HepG2 (cell line): ENCODE measurements around the gene PXDC1. TPM values are rescaled to one million over a fixed set of nuclear protein-coding genes. Genes with fewer than 3 reads are reported as not detected.

Experiments
- HOXA9 ChIP-seq: sonication (generic); formaldehyde crosslinking; IDR thresholded peaks from 2 replicates; pipeline ENCODE4 v1.8.1; 2022; ENCODE audit warnings: missing genetic modification reagents, mild to moderate bottlenecking, moderate library complexity, borderline replicate concordance
- KLF16 ChIP-seq, 2 experiments: sonication (generic) in 1 of 2; formaldehyde crosslinking in 1 of 2; IDR thresholded peaks; 2 replicates each; pipeline versions ENCODE4 v1.6.1 to v1.8.0; 2016 to 2023; ENCODE audit warnings: missing genetic modification reagents in 2 of 2, missing compliant biosample characterization in 1 of 2
- MTF2 ChIP-seq: sonication (generic); formaldehyde crosslinking; IDR thresholded peaks from 2 replicates; pipeline ENCODE4 v1.5.0; 2020; ENCODE audit warnings: missing genetic modification reagents, borderline replicate concordance
- SMC3 ChIP-seq: IDR thresholded peaks from 2 replicates; pipeline ENCODE4 v1.6.1; 2011; ENCODE audit warnings: low read length, improper control_type of control experiment
- SNAPC2 ChIP-seq: sonication (generic); formaldehyde crosslinking; IDR thresholded peaks from 2 replicates; pipeline ENCODE4 v1.8.1; 2022; ENCODE audit warnings: mild to moderate bottlenecking, missing genetic modification reagents
- SOX13 ChIP-seq, 3 experiments: fragments of 450-650 bp in 1 of 3; sonication (generic) in 1 of 3; formaldehyde crosslinking in 1 of 3; IDR thresholded peaks in 2 of 3; conservative IDR thresholded peaks in 1 of 3; 2 replicates each; pipeline versions ENCODE4 v1.5.0 to v1.6.1; 2016 to 2020; ENCODE audit warnings: antibody characterized with exemption in 1 of 3, mild to moderate bottlenecking in 1 of 3, missing compliant biosample characterization in 1 of 3, missing genetic modification reagents in 1 of 3, moderate library complexity in 1 of 3
- TARDBP ChIP-seq: sonication (generic); formaldehyde crosslinking; IDR thresholded peaks from 2 replicates; pipeline ENCODE4 v1.8.0; 2022; ENCODE audit warnings: mild to moderate bottlenecking, missing genetic modification reagents
- ZFP36L1 ChIP-seq: sonication (generic); formaldehyde crosslinking; IDR thresholded peaks from 2 replicates; pipeline ENCODE4 v1.8.0; 2022; ENCODE audit warnings: mild to moderate bottlenecking, missing genetic modification reagents, moderate library complexity
- ZKSCAN5 ChIP-seq: sonication (generic); formaldehyde crosslinking; IDR thresholded peaks from 2 replicates; pipeline ENCODE4 v1.5.1; 2020; ENCODE audit warnings: mild to moderate bottlenecking, missing genetic modification reagents
- ZMAT3 ChIP-seq: sonication (generic); formaldehyde crosslinking; conservative IDR thresholded peaks from 2 replicates; pipeline ENCODE4 v1.7.0; 2021; ENCODE audit warnings: missing genetic modification reagents
- ZNF230 ChIP-seq: sonication (generic); formaldehyde crosslinking; IDR thresholded peaks from 2 replicates; pipeline ENCODE4 v1.4.0; 2020; ENCODE audit warnings: mild to moderate bottlenecking, missing genetic modification reagents
- ZNF264 ChIP-seq: sonication (generic); formaldehyde crosslinking; IDR thresholded peaks from 2 replicates; pipeline ENCODE4 v1.4.0; 2020; ENCODE audit warnings: missing genetic modification reagents
- ZNF33B ChIP-seq: sonication (generic); formaldehyde crosslinking; IDR thresholded peaks from 2 replicates; pipeline ENCODE4 v1.5.1; 2020; ENCODE audit warnings: mild to moderate bottlenecking, missing genetic modification reagents
- ZNF501 ChIP-seq: sonication (generic); formaldehyde crosslinking; IDR thresholded peaks from 2 replicates; pipeline ENCODE4 v1.5.1; 2020; ENCODE audit warnings: mild to moderate bottlenecking, moderate library complexity, missing genetic modification reagents
- ZNF570 ChIP-seq: sonication (generic); formaldehyde crosslinking; IDR thresholded peaks from 2 replicates; pipeline ENCODE4 v1.4.0; 2020; ENCODE audit warnings: mild to moderate bottlenecking, missing genetic modification reagents, borderline replicate concordance
- ZNF782 ChIP-seq: sonication (generic); formaldehyde crosslinking; IDR thresholded peaks from 2 replicates; pipeline ENCODE4 v1.4.0; 2020; ENCODE audit warnings: missing genetic modification reagents, mild to moderate bottlenecking, borderline replicate concordance
- polyA plus RNA-seq, 8 experiments: library from polyadenylated mRNA; depleted of rRNA in 3 of 8; stranded (reverse) in 7 of 8; unstranded in 1 of 8; fragments of >200 nt; fragmentation: Illumina TruSeq in 4 of 8; extraction: Trizol in 4 of 8; gene quantifications; 2 replicates each; pipeline versions ENCODE4 v1.2.1 to v1.2.3, GENCODE V29; 2011 to 2016; ENCODE audit warnings: low read depth in 4 of 8, missing spikeins in 1 of 8, mixed read lengths in 1 of 8; ENCODE audit not compliant: insufficient read depth in 1 of 8
- total RNA-seq, 5 experiments: library from RNA; depleted of rRNA; stranded (reverse); fragments of >200 nt; fragmentation: Illumina TruSeq; extraction: Trizol; gene quantifications; 2 replicates each; pipeline ENCODE4 v1.2.3, GENCODE V29; 2016; ENCODE audit warnings: low read depth in 1 of 5
- TF ChIP-seq, protein P1 (sequence below): IDR thresholded peaks from 2 replicates; pipeline ENCODE4 v1.6.1; 2016; ENCODE audit warnings: missing genetic modification reagents, missing compliant biosample characterization
- TF ChIP-seq, protein P2 (sequence below): sonication (generic); formaldehyde crosslinking; IDR thresholded peaks from 2 replicates; pipeline ENCODE4 v1.4.0; 2020; ENCODE audit warnings: missing genetic modification reagents
- TF ChIP-seq, protein P3 (sequence below): sonication (generic); formaldehyde crosslinking; IDR thresholded peaks from 2 replicates; pipeline ENCODE4 v1.4.0; 2020; ENCODE audit warnings: missing genetic modification reagents
- TF ChIP-seq, protein P4 (sequence below): IDR thresholded peaks from 2 replicates; pipeline ENCODE4 v1.6.1; 2016; ENCODE audit warnings: low read depth
- TF ChIP-seq, protein P5 (sequence below): sonication (generic); formaldehyde crosslinking; IDR thresholded peaks from 2 replicates; pipeline ENCODE4 v1.5.0; 2020; ENCODE audit warnings: mild to moderate bottlenecking, missing genetic modification reagents

The PXDC1 gene
- total and polyA plus RNA-seq, 2 of the 13 experiments (the other 11 are each of a cell fraction or from before 2014, with no cell fraction given): 32.4 to 34.7 TPM

DNA sequence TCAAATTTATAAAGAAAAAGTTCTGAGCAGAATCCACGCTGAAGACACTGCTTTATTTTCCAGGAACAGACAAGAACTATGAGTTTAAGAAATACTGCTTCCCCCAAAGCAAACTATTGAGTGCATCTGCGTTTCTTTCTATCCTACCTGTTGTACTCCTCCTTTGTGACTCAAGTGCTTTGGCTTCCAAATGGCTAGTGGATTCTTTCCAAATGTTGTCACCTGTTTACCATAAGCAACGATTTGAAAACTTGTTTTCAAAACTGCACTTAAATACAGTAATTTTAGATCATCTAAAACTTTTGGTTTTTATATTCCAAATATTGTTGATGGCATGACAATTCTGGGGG, 9.5 kb downstream of the PXDC1 start (continued):
- TF ChIP-seq, protein P1, sequence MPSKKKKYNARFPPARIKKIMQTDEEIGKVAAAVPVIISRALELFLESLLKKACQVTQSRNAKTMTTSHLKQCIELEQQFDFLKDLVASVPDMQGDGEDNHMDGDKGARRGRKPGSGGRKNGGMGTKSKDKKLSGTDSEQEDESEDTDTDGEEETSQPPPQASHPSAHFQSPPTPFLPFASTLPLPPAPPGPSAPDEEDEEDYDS (CRISPR knock-in tag): no peak
- TF ChIP-seq SNAPC2 (CRISPR knock-in tag) (0 out of 2 replicates have a peak, but pooled peaks have one; percentile 1), KLF16 (CRISPR knock-in tag; IDR thresholded peaks at IDR 0.05) (no peak), TARDBP (CRISPR knock-in tag) (no peak), ZMAT3 (CRISPR knock-in tag) (0 out of 2 replicates have a peak, but pooled peaks have one; percentile 12), ZNF501 (CRISPR knock-in tag) (no peak), HOXA9 (CRISPR knock-in tag) (no peak), ZFP36L1 (CRISPR knock-in tag) (no peak), ZNF264 (CRISPR knock-in tag) (no peak), ZNF230 (CRISPR knock-in tag) (no peak), MTF2 (CRISPR knock-in tag) (no peak), ZNF570 (CRISPR knock-in tag) (no peak), ZKSCAN5 (CRISPR knock-in tag) (no peak), SOX13 (IDR thresholded peaks at IDR 0.05) (no peak), SOX13 (CRISPR knock-in tag; conservative IDR thresholded peaks at IDR 0.05 in 1 of 2, IDR thresholded peaks at IDR 0.05 in 1 of 2) (no peak), ZNF782 (CRISPR knock-in tag) (no peak), SMC3 (no peak), ZNF33B (CRISPR knock-in tag) (no peak)
- TF ChIP-seq, protein P2, sequence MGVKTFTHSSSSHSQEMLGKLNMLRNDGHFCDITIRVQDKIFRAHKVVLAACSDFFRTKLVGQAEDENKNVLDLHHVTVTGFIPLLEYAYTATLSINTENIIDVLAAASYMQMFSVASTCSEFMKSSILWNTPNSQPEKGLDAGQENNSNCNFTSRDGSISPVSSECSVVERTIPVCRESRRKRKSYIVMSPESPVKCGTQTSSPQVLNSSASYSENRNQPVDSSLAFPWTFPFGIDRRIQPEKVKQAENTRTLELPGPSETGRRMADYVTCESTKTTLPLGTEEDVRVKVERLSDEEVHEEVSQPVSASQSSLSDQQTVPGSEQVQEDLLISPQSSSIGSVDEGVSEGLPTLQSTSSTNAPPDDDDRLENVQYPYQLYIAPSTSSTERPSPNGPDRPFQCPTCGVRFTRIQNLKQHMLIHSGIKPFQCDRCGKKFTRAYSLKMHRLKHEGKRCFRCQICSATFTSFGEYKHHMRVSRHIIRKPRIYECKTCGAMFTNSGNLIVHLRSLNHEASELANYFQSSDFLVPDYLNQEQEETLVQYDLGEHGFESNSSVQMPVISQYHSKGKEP (CRISPR knock-in tag): no peak
- TF ChIP-seq, protein P3, sequence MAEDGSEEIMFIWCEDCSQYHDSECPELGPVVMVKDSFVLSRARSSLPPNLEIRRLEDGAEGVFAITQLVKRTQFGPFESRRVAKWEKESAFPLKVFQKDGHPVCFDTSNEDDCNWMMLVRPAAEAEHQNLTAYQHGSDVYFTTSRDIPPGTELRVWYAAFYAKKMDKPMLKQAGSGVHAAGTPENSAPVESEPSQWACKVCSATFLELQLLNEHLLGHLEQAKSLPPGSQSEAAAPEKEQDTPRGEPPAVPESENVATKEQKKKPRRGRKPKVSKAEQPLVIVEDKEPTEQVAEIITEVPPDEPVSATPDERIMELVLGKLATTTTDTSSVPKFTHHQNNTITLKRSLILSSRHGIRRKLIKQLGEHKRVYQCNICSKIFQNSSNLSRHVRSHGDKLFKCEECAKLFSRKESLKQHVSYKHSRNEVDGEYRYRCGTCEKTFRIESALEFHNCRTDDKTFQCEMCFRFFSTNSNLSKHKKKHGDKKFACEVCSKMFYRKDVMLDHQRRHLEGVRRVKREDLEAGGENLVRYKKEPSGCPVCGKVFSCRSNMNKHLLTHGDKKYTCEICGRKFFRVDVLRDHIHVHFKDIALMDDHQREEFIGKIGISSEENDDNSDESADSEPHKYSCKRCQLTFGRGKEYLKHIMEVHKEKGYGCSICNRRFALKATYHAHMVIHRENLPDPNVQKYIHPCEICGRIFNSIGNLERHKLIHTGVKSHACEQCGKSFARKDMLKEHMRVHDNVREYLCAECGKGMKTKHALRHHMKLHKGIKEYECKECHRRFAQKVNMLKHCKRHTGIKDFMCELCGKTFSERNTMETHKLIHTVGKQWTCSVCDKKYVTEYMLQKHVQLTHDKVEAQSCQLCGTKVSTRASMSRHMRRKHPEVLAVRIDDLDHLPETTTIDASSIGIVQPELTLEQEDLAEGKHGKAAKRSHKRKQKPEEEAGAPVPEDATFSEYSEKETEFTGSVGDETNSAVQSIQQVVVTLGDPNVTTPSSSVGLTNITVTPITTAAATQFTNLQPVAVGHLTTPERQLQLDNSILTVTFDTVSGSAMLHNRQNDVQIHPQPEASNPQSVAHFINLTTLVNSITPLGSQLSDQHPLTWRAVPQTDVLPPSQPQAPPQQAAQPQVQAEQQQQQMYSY (CRISPR knock-in tag): no peak
- TF ChIP-seq, protein P4, sequence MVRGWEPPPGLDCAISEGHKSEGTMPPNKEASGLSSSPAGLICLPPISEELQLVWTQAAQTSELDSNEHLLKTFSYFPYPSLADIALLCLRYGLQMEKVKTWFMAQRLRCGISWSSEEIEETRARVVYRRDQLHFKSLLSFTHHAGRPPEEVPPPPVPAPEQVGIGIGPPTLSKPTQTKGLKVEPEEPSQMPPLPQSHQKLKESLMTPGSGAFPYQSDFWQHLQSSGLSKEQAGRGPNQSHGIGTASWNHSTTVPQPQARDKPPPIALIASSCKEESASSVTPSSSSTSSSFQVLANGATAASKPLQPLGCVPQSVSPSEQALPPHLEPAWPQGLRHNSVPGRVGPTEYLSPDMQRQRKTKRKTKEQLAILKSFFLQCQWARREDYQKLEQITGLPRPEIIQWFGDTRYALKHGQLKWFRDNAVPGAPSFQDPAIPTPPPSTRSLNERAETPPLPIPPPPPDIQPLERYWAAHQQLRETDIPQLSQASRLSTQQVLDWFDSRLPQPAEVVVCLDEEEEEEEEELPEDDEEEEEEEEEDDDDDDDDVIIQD (CRISPR knock-in tag): 0 out of 2 replicates have a peak, but pooled peaks have one; percentile 6
- TF ChIP-seq, protein P5, sequence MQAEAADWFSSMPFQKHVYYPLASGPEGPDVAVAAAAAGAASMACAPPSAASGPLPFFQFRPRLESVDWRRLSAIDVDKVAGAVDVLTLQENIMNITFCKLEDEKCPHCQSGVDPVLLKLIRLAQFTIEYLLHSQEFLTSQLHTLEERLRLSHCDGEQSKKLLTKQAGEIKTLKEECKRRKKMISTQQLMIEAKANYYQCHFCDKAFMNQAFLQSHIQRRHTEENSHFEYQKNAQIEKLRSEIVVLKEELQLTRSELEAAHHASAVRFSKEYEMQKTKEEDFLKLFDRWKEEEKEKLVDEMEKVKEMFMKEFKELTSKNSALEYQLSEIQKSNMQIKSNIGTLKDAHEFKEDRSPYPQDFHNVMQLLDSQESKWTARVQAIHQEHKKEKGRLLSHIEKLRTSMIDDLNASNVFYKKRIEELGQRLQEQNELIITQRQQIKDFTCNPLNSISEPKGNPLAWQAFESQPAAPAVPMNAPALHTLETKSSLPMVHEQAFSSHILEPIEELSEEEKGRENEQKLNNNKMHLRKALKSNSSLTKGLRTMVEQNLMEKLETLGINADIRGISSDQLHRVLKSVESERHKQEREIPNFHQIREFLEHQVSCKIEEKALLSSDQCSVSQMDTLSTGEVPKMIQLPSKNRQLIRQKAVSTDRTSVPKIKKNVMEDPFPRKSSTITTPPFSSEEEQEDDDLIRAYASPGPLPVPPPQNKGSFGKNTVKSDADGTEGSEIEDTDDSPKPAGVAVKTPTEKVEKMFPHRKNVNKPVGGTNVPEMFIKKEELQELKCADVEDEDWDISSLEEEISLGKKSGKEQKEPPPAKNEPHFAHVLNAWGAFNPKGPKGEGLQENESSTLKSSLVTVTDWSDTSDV: no peak
